ENCODE data around the gene LRRC3.

The LRRC3 gene

DNA sequence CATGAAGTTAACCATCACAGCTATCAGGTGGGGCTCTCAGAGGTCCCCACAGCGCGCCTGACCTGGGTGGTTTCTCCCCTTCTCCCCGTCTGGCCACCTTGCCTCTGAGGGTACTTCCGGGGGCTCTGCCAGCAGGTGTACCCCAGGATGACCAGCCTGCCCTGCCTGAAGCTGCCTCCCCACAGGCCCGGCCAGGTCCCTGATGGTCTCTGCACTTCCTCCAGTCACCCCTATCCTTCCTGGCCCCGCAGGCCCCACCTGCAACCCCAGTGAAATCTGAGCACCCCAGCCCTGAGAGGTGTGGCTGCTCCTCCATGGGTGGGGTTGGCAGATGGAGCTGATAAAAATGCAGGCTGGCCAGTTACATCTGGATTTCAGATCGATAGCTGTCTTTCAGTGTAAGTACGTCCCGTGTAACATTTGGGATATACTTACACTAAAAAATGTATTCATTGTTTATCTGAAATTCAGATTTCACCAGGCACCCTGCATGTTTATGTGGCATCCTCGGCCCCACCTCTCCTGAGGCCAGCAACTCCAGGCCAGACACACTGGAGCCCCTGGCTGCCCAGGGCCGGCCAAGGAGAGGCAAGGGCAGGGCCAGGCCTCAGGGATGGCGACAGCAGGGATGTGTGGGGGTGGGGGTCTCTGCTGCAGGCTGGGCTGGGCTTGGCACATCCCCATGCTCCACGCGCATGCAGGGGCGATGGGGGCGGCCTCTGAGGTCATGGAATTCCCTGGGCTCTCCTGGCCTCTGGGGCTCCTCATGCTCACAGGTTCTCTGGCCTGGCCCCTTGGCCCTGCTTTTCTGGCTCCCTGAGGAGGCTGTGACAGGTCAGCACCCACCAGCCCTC, 25.1 kb downstream of the LRRC3 start:
- no peak for DNase-seq

- no peak for DNase-seq
Measured at GRCh38 chr21:44482581-44483287, 27.4 kb downstream of the LRRC3 start.

DNA sequence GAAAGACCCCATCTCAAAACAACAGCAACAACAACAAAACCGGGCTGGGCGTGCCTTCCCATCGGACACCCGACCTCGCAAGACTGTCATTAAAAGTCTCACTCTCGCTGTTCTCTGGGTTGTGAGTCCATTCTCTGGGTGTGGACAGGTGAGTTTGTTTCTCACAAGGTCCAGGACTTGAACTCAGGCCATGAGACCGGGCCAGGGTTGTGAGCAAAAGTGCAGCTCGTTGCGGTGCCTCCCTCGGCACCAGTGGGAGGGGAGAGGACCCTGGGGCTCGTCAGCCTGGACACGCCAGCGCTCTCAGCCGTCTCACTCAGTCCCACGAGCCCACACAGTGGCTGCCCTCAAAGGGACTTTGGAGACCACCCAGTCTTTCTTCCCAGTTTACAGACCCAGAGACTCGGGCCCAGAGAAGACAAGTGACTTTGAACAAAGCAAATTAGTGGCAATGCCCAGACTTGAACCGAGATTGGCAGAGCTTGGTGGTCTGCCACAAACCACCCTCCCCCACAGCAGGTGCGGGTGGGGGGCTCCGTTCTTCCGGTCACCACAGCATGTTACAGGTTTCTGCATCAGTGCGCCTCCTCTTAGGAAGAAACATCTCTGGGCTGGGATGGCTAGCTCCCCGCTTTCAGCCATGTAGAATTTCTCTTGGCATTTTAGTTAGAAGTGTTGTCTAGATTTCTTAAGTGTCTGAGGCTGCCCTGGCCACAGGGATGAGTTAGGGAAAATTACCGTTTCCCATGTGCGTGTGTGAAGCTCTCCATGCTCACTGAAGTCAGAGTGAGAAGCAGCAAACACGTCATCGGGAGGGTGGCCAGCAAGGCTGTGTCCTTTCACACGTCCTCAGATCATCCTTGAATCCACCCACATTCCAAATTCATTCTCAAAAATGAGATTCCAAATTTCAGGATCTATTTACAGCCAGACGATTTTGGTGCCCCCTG, 28.3 kb downstream of the LRRC3 start:
- no peak for DNase-seq

GRCh38 chr21:44484498-44485253, 29.4 kb downstream of the LRRC3 start:
- DNase-seq = no peak

DNA sequence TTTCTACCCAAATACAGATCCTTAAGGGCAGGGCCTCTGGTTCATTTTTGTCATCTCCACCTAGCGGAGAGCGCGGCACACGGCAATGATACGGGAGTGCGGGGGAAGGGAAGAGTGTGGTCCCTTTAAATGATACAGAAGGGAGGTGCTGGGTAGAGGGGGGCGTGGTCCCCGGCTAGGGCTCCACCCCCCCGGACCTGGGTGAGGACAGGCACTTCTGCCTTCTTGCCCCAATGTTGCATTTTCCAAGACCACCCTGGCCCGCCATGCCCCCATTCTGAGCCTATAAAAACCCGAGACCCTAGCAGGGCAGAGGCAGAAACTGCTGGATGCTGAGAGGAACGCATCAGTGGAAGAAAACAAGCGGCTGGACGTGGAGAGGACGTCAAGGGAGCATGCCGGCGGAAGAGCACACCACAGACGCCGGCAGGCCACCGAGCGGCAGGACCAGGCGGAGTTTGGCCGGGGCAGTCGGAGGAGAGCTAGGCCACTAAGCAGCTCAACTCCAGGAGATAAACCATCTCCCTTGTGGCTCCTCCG, 30.0 kb downstream of the LRRC3 start:
- DNase-seq = no peak

DNA sequence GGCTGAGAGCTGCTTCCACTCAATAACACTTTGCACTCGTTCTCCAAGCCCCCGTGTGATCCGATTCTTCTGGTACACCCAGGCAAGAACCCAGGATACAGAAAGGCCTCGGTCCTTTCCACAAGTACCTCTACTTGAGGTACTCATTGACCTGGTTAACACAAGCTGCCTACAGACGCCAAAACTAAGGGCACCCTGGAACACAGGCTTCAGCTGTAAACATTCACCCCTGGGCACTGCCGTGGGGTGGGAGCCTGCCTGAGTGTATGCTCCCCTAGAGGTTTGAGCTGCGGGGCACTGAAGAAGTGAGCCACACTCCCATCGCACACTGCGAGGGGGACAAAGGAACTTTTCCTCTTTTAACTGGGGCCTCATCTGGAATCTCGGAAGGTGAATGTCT, 30.5 kb downstream of the LRRC3 start:
- DNase-seq = no peak

DNA sequence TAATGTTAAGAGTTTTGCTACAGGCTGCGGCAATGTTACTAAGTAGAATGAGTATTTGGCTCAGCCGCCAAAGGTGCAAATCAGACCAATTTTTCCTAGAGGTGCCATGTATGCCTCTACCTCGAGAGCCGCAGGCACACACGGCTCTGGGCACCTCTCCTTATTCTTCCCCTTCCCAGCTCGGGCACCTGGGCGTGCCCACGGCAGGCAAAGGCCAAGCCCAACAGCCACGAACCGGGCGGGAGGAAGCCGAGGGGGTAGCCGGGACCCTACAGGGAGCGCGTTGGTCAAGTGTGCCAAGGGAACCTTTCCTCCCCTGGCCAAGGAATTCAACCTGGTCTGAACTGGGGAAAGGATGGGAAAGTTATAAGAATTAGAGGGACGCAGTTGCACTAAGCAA, 31.0 kb downstream of the LRRC3 start:
- DNase-seq = no peak

DNA sequence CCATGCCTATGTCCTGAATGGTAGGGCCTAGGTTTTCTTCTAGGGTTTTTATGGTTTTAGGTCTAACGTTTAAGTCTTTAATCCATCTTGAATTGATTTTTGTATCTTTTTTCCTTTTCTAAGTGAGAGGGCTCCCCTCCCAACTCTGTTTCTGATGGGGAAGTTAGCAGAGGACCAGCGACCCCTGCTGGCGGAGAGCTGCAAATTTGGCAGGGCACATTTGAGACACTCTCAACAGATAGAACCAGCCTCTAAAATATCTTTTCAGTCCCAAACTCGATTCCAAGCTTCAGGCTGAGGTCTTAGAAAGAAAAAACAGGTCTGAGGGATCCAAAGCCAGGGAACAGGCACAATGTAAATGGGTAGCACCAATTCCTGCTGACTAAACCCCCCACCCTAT, 32.5 kb downstream of the LRRC3 start:
- DNase-seq = peak; percentile 17

GRCh38 chr21:44489962-44490361, 34.7 kb downstream of the LRRC3 start:
- no peak for DNase-seq

DNA sequence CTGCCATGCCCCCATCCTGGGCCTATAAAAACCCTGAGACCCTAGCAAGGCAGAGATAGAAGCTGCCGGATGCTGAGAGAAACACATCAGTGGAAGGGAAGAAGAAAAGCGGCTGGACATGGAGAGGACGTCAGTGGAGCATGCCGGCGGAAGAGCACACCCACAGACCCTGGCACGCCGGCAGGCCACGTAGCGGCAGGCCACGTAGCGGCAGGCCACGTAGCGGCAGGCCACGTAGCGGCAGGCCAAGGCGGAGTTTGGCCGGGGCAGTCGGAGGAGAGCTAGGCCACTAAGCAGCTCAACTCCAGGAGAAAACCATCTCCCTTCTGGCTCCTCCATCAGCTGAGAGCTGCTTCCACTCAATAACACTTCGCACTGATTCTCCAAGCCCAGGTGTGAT, 35.1 kb downstream of the LRRC3 start:
- no peak for DNase-seq

GRCh38 chr21:44490816-44491215, 35.5 kb downstream of the LRRC3 start:
- no peak for DNase-seq

GRCh38 chr21:44492567-44493385, 37.5 kb downstream of the LRRC3 start:
- no peak for DNase-seq

- no peak for DNase-seq
Measured at GRCh38 chr21:44494418-44494817, 39.1 kb downstream of the LRRC3 start.

GRCh38 chr21:44494956-44495355, 39.6 kb downstream of the LRRC3 start:
- no peak for DNase-seq

DNA sequence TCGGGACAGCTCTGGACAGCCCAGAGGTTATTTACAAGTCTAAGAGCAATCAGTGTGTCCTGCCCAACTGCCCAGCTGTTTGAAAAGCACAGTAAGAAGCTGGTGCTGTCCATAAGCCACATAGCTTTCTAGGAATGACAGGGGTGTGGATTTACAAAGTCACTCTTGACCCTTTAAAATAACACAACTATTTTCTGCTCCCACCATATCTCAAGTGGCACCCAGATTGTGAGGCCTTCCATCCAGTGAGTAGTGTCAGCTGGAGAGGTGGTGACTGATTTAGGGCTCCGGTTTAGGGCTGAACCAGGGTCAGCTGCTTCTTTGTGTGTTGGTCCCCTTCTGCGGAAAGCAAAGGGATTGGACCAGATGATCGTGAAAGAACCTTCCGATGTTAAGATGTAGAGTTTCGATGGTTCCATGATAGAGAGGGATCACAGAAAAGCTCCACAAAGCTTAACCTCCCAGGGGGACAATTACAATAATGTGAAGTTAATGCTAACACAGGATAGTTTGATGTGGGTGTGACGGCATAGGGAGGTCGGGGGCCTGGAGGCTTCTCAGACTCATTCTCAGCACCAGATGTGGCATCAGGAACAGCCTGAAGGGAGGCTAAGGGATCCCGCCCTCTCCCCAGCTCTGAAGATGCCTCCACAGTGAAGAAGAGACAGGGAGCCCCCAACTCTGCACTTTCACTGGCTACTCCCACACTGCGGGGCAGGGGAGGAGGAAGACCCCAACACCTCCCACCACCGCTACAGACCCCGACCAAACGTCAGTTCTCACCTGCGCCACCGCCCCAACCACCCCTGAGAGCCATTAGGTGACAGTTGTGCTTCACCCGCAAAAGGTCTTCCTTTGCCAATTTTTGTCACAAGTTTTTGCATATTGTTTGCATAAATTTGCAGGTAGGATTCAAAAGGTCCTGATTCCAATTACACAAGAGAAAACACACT, 40.6 kb downstream of the LRRC3 start:
- DNase-seq = no peak

GRCh38 chr21:44496564-44497550, 41.5 kb downstream of the LRRC3 start:
- DNase-seq = no peak

DNA sequence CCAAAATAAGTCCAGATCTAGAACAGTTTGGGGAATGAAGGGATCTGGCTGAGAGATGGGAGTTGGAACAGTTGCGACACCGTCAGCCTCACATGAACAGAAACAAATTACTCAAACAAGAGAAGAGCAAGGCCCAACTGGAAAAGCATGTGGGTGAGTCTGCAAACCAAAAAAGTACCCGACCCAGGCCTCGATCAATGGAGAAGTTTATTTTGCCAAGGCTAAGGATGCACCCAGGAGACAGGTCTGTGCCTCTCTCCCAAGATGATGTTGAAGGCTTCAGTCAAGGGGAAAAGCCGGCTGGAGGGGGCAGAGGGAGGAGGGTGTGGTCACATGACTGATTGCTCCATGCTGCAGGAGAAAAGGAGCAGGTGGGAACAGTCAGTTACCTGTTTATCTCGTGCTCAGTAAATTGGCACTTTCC, 42.4 kb downstream of the LRRC3 start:
- DNase-seq = no peak
